Stimulated activated CD4-positive, alpha-beta T cell treated with anti-CD3 and anti-CD28 coated beads, TNF-alpha, amount 100 ng/mL, for 48 hours (primary cell): ENCODE measurements around the gene PLA2G4A.

Experiments used
- DNase-seq, 3 donors: peaks; one replicate each; pipeline ENCODE4 v3.0.0-alpha.2; 2020; ENCODE audit warnings: low read depth in 3 of 3

The PLA2G4A gene

DNA sequence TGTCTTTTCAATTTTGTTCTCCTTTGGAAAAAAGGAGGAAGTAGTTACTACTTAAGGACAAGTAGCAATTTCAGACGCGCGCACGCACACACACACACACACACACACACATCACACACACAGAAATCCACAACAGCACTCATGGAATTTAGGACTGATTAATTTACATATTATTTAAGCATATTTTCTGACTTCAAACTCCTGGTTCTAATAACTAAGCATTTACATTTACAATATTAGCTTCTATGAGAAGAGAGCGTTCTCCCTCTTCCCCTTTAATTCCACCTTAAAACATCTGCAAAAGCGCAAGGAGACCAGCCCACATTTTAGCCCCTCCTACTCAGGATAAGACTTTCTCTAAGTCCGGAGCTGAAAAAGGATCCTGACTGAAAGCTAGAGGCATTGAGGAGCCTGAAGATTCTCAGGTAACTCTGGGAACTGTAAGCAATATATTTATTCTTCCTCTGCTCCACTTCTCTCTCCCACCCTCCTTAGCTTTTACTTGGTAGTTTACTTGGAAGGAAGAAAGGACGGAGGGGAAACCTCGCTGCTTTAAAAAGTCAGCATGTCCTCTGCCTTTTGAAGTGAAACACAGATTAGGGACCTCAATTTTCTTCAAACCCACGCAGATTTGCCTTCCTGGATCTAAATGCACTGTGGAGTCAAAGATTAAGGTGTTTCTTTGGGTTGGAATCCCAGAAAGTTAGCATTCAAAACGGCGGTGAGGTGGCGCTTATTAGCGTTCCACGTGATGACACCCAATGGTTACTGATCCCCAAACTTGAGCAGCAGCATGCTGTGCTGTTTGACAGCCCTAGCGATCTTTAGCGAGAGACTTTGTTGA is at the start of gene PLA2G4A:
TSS of gene PLA2G4A (plus strand) at position 339 of the 844 bp plus-strand sequence. CDS start 25,406 bp downstream, outside the sequence.
- no peak for DNase-seq

- no peak for DNase-seq
These were observed 48.7 kb upstream of the PLA2G4A start for GRCh38 chr1:186780076-186780475.

DNA sequence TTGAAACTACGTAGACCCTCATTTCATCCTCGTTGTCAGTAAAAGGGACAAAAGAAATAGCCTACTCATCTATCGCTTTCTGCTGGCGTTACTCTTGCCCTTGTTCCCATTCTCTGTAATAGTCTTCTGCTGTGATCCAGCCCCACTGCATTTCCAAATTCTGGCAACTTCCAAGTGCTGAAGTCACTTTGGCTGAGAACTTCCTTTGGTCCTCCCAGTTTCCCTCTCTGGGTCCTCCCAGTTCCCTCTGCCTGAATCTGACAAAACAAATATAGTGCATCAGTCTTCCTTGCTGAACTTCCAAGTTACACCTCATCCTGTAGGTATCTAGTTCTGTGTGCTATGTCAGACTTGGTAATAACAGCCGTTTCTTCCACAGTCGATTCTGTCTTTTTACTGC is 47.0 kb upstream of the PLA2G4A start:
- DNase-seq: no peak

DNA sequence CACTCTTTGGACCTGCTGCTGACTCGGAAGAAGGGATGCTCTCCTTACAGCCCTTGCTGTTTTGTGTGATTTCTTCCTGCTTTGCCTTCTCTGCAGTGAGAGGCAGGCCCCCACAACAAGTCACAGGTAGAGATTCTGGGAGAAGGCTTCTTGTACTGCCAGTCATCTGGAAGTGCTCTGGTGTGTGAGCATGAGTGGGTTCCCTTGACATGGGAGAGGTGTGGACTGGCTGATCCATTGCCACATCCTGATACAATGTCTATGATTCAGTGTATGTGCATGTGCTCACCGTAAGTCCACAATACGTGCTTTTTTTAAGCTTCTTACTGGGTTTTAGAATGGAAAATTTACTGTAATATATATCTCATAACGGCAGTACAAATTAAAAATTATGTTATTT is 46.0 kb upstream of the PLA2G4A start:
- DNase-seq: no peak

GRCh38 chr1:186783193-186783592 is 45.6 kb upstream of the PLA2G4A start:
- no peak for DNase-seq

DNA sequence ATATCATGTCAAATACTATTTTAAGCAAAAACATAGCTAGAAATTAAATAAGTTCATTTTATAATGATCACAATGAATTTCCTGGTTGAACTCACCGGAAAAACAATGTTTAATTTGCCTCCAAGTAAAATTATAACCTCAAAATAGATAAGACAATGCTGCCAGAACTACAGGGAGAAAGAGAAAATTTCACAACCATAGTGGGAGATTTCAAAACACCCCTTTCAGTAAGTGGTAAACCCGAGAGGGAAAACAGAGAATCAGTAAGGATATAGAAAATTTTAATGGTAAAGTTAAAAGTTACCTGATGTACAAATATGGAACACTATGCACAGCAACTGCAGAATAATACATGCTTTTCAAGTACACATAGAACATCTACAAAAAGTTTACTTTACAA is 43.2 kb upstream of the PLA2G4A start:
- no peak for DNase-seq

DNA sequence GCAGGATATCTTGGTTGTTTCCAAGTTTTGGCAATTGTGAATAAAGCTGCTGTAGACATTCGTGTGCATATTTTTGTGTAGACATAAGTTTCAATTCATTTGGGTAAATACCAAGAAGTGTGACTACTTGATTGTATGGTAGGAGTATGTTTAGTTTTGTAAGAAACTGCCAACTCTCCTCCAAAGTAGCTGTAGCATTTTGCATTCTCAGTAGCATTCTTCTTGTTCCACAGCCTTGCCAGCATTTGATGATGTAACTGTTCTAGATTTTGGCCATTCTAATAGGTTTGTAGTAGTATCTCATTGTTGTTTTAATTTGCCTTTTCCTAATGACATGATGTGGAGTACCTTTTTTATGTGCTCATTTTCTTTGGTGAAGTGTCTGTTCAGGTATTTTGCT is 38.6 kb upstream of the PLA2G4A start:
- DNase-seq: no peak

DNA sequence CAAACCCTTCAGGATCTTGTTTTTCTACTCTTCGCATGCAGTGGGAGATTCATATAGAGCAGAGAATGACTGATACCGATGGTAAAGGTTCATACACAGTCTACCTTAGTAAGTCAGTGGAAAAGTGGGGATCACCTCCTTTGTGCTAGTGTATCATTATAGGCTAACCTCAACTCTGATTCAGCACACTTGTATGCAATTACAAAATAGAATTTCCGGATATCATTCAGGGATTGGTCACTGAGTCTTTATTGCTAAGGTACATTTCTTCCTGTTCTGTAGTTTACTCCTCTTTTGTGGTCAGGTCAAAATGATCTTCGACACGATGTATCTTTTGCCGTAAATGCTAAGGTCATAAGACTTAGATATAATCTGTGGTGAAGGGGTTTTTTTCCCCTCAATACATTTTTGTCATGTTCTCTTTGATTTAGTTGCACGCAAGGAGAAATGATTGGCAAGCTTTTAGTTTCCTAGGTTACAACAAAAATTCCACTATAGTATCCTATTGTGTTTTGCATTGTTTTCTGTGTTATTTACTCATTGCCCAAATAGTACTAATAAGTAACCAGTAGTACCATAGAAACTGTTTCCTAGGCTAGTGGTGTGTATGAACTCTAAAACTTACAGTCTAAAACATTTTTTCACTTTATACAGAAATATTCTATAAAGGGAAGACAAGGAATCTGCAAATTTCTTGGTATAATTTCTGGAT is 35.7 kb upstream of the PLA2G4A start:
- no peak for DNase-seq

GRCh38 chr1:186793582-186793927 is 35.2 kb upstream of the PLA2G4A start:
- DNase-seq: no peak

- no peak for DNase-seq
These were observed 29.6 kb upstream of the PLA2G4A start for GRCh38 chr1:186798960-186799688.

GRCh38 chr1:186799689-186800054 is 29.1 kb upstream of the PLA2G4A start:
- DNase-seq: no peak

DNA sequence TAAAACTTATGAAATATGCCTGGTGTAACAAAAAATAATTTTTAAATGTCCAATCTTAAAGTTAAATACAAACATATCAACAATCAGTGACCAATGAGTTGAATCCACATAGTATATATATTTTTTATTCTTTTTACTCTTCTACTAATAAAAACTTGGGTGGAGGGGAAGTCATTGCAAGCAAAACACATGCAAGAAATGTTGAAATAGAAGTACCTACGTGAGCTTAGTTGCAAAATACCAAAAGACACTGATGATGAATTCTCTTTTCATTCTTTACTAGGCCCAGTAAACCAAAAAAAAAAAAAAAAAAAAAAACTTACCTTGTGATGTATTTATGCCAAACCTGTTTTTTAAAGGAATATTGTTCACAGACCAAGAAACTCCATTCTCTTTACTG is 26.4 kb upstream of the PLA2G4A start:
- DNase-seq: no peak

- no peak for DNase-seq
These were observed 24.1 kb upstream of the PLA2G4A start for GRCh38 chr1:186804679-186805078.

GRCh38 chr1:186806477-186806876 is 22.3 kb upstream of the PLA2G4A start:
- no peak for DNase-seq

- DNase-seq: no peak
These were observed 21.6 kb upstream of the PLA2G4A start for GRCh38 chr1:186807163-186807562.

DNA sequence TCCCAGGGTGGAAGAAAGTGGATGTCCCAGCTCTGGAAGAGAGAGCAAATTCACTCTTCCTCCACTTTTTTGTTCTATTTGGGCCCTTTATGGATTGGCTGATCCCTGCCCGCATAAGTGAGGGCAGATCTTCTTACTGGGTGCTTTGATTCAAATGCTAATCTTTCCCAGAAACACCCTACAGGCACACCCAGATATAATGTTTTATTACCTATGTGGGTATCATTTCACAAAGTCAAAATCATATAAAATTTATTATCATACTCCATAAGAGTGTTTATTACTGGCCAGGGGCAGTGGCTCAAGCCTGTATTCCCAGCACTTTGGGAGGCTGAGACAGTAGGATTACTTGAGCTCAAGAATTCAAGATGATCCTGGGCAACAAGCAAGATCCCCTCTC is 16.9 kb upstream of the PLA2G4A start:
- DNase-seq: no peak

DNA sequence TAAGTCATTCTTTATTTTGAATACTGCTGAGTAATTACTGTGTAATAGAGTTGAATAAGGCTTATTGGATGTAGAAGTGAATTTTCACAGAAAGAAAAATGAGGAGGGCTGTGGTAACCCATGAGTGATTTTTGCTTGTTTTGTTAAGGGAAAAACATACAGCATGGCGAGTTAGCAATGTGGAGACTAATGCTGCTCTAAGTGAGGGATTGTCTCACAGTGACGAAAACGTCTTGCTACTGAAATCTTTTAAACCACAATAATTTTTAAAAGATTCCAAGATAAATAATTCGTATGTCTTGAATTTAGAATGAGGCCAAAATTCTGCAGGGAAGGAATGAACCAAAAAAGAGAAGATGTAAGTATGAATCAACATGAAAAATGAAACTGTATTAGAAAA is 16.2 kb upstream of the PLA2G4A start:
- no peak for DNase-seq

- DNase-seq: no peak
These were observed 15.3 kb upstream of the PLA2G4A start for GRCh38 chr1:186813420-186813819.

DNA sequence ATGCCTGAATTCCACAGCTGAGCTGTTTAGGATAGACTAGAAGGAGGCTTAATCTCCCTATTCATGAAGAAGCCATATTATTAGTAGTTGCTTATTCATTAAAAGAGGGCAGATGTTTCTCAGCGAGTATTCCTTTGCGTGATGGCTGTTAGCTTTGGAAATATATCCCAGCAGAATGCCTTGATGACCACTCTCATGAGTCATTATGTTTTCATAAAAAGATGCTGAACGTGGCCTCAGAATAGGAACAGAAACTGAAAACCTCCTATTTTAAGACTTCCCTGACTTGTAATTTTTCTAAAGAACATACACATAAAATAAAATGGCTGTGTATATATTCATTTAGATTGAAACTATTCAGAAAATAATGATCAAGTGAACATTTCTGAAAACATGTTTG is 9.6 kb upstream of the PLA2G4A start:
- DNase-seq: no peak

DNA sequence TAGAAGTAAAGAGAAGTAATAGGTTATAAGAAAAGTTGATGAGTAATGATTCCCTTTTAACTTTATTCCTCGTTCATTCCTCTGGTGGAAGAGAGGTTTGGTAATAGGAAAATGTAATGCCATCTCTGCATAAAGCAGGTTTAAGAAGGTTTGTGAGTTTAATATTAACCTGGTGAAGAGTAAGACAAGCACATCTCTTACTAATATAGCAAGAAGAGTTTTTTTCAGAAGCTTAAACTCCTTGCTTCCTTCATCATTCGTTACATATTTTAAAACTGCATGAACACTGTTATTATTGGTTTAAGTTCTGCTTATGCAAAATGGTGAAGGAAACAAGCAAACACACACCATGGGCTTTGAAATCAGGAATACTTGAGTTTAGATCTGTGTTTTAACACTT is 9.2 kb upstream of the PLA2G4A start:
- no peak for DNase-seq

GRCh38 chr1:186829686-186830587 is 1.2 kb downstream of the PLA2G4A start:
- no peak for DNase-seq

GRCh38 chr1:186831168-186831567 is 2.4 kb downstream of the PLA2G4A start:
- DNase-seq: no peak
